Measurements from ENCODE around the gene UMODL1.

Gene UMODL1

GRCh38 chr21:42117229-42117966 is 46.3 kb downstream of the UMODL1 start:
- no peaks in the 10 kb centered on the region for H3K79me2 ChIP-seq
- H3K9me3 ChIP-seq (ENCODE audit: control insufficient read depth, low read length): no peaks in the 10 kb centered on the region
- H3K36me3 ChIP-seq (ENCODE audit: control insufficient read depth, insufficient read depth, low read length): no peaks in the 10 kb centered on the region
- H2AFZ ChIP-seq: no peak overlapping the region
- H3K4me1 ChIP-seq: no peaks in the 10 kb centered on the region
- H3K9ac ChIP-seq: no peak overlapping the region
- H3K4me3 ChIP-seq (ENCODE audit: low read depth, low read length): no peak overlapping the region
- H3K27ac ChIP-seq: no peak overlapping the region
- peak; percentile 82 for TF ChIP-seq CTCF (IDR thresholded peaks at IDR 0.05)
- H3K4me2 ChIP-seq (ENCODE audit: low read length): peak overlapping the region; percentile 1
- no peaks in the 10 kb centered on the region for H3K27me3 ChIP-seq (ENCODE audit: control insufficient read depth, insufficient read depth, low read length)

- Histone ChIP-seq H3K27me3 (ENCODE audit: control insufficient read depth, insufficient read depth, low read length) (no peaks in the 10 kb centered on the region), H3K4me3 (ENCODE audit: low read depth, low read length) (no peak overlapping the region), H3K9me3 (ENCODE audit: control insufficient read depth, low read length) (no peaks in the 10 kb centered on the region), H3K79me2 (no peaks in the 10 kb centered on the region), H3K27ac (no peak overlapping the region), H3K4me1 (no peaks in the 10 kb centered on the region), H3K4me2 (ENCODE audit: low read length) (no peak overlapping the region), H2AFZ (no peak overlapping the region), H3K36me3 (ENCODE audit: control insufficient read depth, insufficient read depth, low read length) (no peaks in the 10 kb centered on the region), H3K9ac (no peak overlapping the region)
- TF ChIP-seq CTCF (IDR thresholded peaks at IDR 0.05): no peak
Observed at GRCh38 chr21:42117967-42118780, 47.1 kb downstream of the UMODL1 start.

- H3K9ac ChIP-seq: no peak overlapping the region
- no peaks in the 10 kb centered on the region for H3K27me3 ChIP-seq (ENCODE audit: control insufficient read depth, insufficient read depth, low read length)
- no peak overlapping the region for H2AFZ ChIP-seq
- no peaks in the 10 kb centered on the region for H3K36me3 ChIP-seq (ENCODE audit: control insufficient read depth, insufficient read depth, low read length)
- no peak overlapping the region for H3K4me2 ChIP-seq (ENCODE audit: low read length)
- no peak overlapping the region for H3K4me3 ChIP-seq (ENCODE audit: low read depth, low read length)
- no peaks in the 10 kb centered on the region for H3K9me3 ChIP-seq (ENCODE audit: control insufficient read depth, low read length)
- no peak for TF ChIP-seq CTCF (IDR thresholded peaks at IDR 0.05)
- H3K79me2 ChIP-seq: no peaks in the 10 kb centered on the region
- no peaks in the 10 kb centered on the region for H3K4me1 ChIP-seq
- H3K27ac ChIP-seq: no peak overlapping the region
Observed at GRCh38 chr21:42118901-42119300, 47.8 kb downstream of the UMODL1 start.

- no peak overlapping the region for H3K27ac ChIP-seq
Observed at GRCh38 chr21:42120101-42120902, 49.2 kb downstream of the UMODL1 start.

More at GRCh38 chr21:42120101-42120902, 49.2 kb downstream of the UMODL1 start:
- Histone ChIP-seq H2AFZ (no peak overlapping the region), H3K36me3 (ENCODE audit: control insufficient read depth, insufficient read depth, low read length) (no peaks in the 10 kb centered on the region), H3K9me3 (ENCODE audit: control insufficient read depth, low read length) (no peaks in the 10 kb centered on the region), H3K27me3 (ENCODE audit: control insufficient read depth, insufficient read depth, low read length) (no peaks in the 10 kb centered on the region), H3K9ac (no peak overlapping the region), H3K79me2 (no peaks in the 10 kb centered on the region), H3K4me3 (ENCODE audit: low read depth, low read length) (no peak overlapping the region), H3K4me2 (ENCODE audit: low read length) (no peak overlapping the region), H3K4me1 (no peaks in the 10 kb centered on the region)
- no peak for TF ChIP-seq CTCF (IDR thresholded peaks at IDR 0.05)

Measured in parathyroid adenoma (tissue), 2 donors.